SK-N-SH (cell line): Measurements from ENCODE around the gene PTAR1. TPM values are rescaled to one million over a fixed set of nuclear protein-coding genes. Genes with fewer than 3 reads are reported as not detected.

Experiments
- CTCF ChIA-PET: fragments of 300-600, 350-600 bp; formaldehyde crosslinking; extraction: SDS; loops from one replicate; lab custom pipeline; 2021; lab: Yijun Ruan, JAX
- POLR2A ChIA-PET: fragments of 350-600 bp; sonication (Branson Sonifier 250); formaldehyde crosslinking; extraction: SDS; loops from one replicate; lab custom pipeline; 2020; ENCODE audit warnings: antibody characterized with exemption, inconsistent platforms; lab: Yijun Ruan, JAX
- DNase-seq: peaks from one replicate; pipeline ENCODE4 v3.0.0; 2012
- H2AFZ ChIP-seq: fragments of 200-600 bp; sonication (generic); 2 replicates; pipeline ENCODE4 v1.8.1; 2016; ENCODE audit warnings: antibody characterized with exemption, mild to moderate bottlenecking, low read depth
- H3F3A ChIP-seq: fragments of 200-600 bp; sonication (generic); replicated peaks from 2 replicates; pipeline ENCODE3; 2016; ENCODE audit warnings: antibody characterized with exemption, mild to moderate bottlenecking; ENCODE audit not compliant: insufficient read depth
- H3K27ac ChIP-seq, 2 experiments: fragments of 200-500 bp in 1 of 2; fragments of 200-600 bp in 1 of 2; sonication (Bioruptor generic) in 1 of 2; sonication (generic), shearing (Covaris generic) in 1 of 2; 2 replicates each; pipeline versions ENCODE4 v1.5.1 to v1.6.1; 2014 to 2016; ENCODE audit warnings: low read depth in 2 of 2, inconsistent platforms in 1 of 2, low read length in 1 of 2, mild to moderate bottlenecking in 1 of 2, mixed read lengths in 1 of 2
- H3K27me3 ChIP-seq: fragments of 200-600 bp; sonication (generic), shearing (Covaris generic); 2 replicates; pipeline ENCODE4 v1.6.1; 2016; ENCODE audit warnings: mixed run types; ENCODE audit not compliant: insufficient read depth
- H3K36me3 ChIP-seq, 2 experiments: fragments of 200-500 bp in 1 of 2; fragments of 200-600 bp in 1 of 2; sonication (Bioruptor generic) in 1 of 2; sonication (generic) in 1 of 2; replicated peaks in 1 of 2; 2 replicates each; pipeline versions ENCODE3 to v1.5.1; 2014 to 2016; ENCODE audit warnings: low read length in 1 of 2, mild to moderate bottlenecking in 1 of 2; ENCODE audit not compliant: insufficient read depth in 2 of 2, control insufficient read depth in 1 of 2
- H3K4me1 ChIP-seq, 2 experiments: fragments of 200-500 bp in 1 of 2; fragments of 200-600 bp in 1 of 2; sonication (Bioruptor generic) in 1 of 2; sonication (generic), shearing (Covaris generic) in 1 of 2; 2 replicates each; pipeline versions ENCODE4 v1.5.1 to v1.6.1; 2014 to 2016; ENCODE audit warnings: low read depth in 1 of 2, low read length in 1 of 2, mixed run types in 1 of 2; ENCODE audit not compliant: insufficient read depth in 2 of 2, control insufficient read depth in 1 of 2
- H3K4me2 ChIP-seq: fragments of 200-600 bp; sonication (generic), shearing (Covaris generic); 2 replicates; pipeline ENCODE4 v1.6.1; 2017; ENCODE audit warnings: mixed run types
- H3K4me3 ChIP-seq, 2 experiments: fragments of 200-500 bp in 1 of 2; fragments of 200-600 bp in 1 of 2; sonication (Bioruptor generic) in 1 of 2; sonication (generic), shearing (Covaris generic) in 1 of 2; 2 replicates each; pipeline versions ENCODE4 v1.5.1 to v1.8.1; 2014 to 2016; ENCODE audit warnings: low read depth in 2 of 2, inconsistent platforms in 1 of 2, low read length in 1 of 2, mild to moderate bottlenecking in 1 of 2, mixed read lengths in 1 of 2, moderate library complexity in 1 of 2
- H3K79me2 ChIP-seq: fragments of 200-600 bp; sonication (generic); 2 replicates; pipeline ENCODE4 v1.8.1; 2017; ENCODE audit warnings: mild to moderate bottlenecking; ENCODE audit not compliant: insufficient read depth
- H3K9ac ChIP-seq: fragments of 200-600 bp; sonication (generic); 2 replicates; pipeline ENCODE4 v1.6.1; 2017; ENCODE audit warnings: mixed run types
- H3K9me2 ChIP-seq: fragments of 200-600 bp; sonication (generic); 2 replicates; pipeline ENCODE4 v1.6.1; 2017; ENCODE audit warnings: mixed run types
- H3K9me3 ChIP-seq: fragments of 200-600 bp; sonication (generic); 2 replicates; pipeline ENCODE4 v1.6.1; 2017; ENCODE audit warnings: mixed run types, mild to moderate bottlenecking, moderate library complexity
- H4K20me1 ChIP-seq: fragments of 200-600 bp; sonication (generic); 2 replicates; pipeline ENCODE4 v1.6.1; 2017; ENCODE audit warnings: mild to moderate bottlenecking, mixed run types; ENCODE audit not compliant: insufficient read depth
- CHD2 ChIP-seq: fragments of 150-350 bp; IDR thresholded peaks from 2 replicates; pipeline ENCODE4 v1.6.1; 2018; ENCODE audit warnings: low read length; ENCODE audit not compliant: partially characterized antibody
- FOSL2 ChIP-seq: IDR thresholded peaks from 2 replicates; pipeline ENCODE4 v1.4.0; 2012; ENCODE audit warnings: low read depth, mild to moderate bottlenecking, moderate library complexity, borderline replicate concordance
- FOXM1 ChIP-seq: IDR thresholded peaks from 2 replicates; pipeline ENCODE4 v1.4.0; 2012; ENCODE audit warnings: low read depth, mild to moderate bottlenecking
- MEF2A ChIP-seq: IDR thresholded peaks from 2 replicates; pipeline ENCODE4 v1.4.0; 2012; ENCODE audit warnings: low read depth, borderline replicate concordance
- MXI1 ChIP-seq: IDR thresholded peaks from 2 replicates; pipeline ENCODE4 v1.6.1; 2012; ENCODE audit warnings: mild to moderate bottlenecking, low read depth, low read length, improper control_type of control experiment
- NRF1 ChIP-seq: IDR thresholded peaks from 2 replicates; pipeline ENCODE4 v1.6.1; 2012; ENCODE audit warnings: low read depth, mild to moderate bottlenecking, low read length
- POLR2AphosphoS5 ChIP-seq: IDR thresholded peaks from 2 replicates; pipeline ENCODE4 v1.6.1; 2012; ENCODE audit warnings: low read depth, low read length
- RAD21 ChIP-seq: IDR thresholded peaks from 2 replicates; pipeline ENCODE4 v1.6.1; 2012; ENCODE audit warnings: mild to moderate bottlenecking, low read length
- RCOR1 ChIP-seq: fragments of 150-350 bp; IDR thresholded peaks from 2 replicates; pipeline ENCODE4 v1.6.1; 2017; ENCODE audit warnings: antibody characterized with exemption, low read length
- WGBS: methylation state at CpG from one replicate; pipeline ENCODE4 v1.1.6; 2017; ENCODE audit warnings: low lambda C conversion rate; 5-methylcytosine and 5-hydroxymethylcytosine counted together
- polyA plus RNA-seq, 3 experiments: library from polyadenylated mRNA; depleted of rRNA; stranded (reverse); fragments of >200 nt; gene quantifications; 2 replicates each; pipeline ENCODE4 v1.2.3, GENCODE V29; 2012
- TF ChIP-seq, protein P1 (sequence below): IDR thresholded peaks from 2 replicates; pipeline ENCODE4 v1.4.0; 2012; ENCODE audit warnings: low read depth, borderline replicate concordance
- TF ChIP-seq, protein P2 (sequence below): IDR thresholded peaks from 2 replicates; pipeline ENCODE4; 2012

The PTAR1 gene
- polyA plus RNA-seq, 1 of the 3 experiments (the other 2 are of a cell fraction), result 4.7 TPM

DNA sequence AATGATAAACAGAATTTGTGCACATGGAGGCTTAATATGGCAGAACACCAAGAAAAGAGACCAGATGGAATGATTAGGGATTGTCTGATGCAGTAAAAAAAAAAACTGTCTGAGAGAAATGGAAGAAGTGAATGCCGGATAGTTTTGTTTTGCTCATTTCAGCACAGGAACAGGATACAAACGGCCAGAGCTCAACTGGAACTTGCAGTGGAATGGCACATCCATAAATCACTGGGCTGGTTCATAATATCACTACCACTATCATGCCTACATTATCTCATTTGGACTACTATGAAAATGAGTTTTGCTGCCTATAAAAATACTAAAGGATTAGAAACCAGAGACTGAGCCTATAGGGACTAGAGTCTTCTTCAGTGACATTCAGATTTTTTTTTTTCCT, 9.7 kb downstream of the PTAR1 start:
- Histone ChIP-seq H3K27ac (no peak overlapping the region), H3K27me3 (no peaks in the 10 kb centered on the region), H3K9ac (no peak overlapping the region), H3K4me1 (peaks cover 2 to 6% of the 10 kb centered on the region in 2 experiments; a peak in 3 of 4 replicates), H3K4me3 (no peak overlapping the region), H3K36me3 (peaks cover 23 to 36% of the 10 kb centered on the region in 2 experiments), H3K9me3 (no peaks in the 10 kb centered on the region), H3F3A (no peaks in the 10 kb centered on the region), H3K4me2 (no peak overlapping the region), H3K9me2 (no peaks in the 10 kb centered on the region), H2AFZ (no peak overlapping the region), H3K79me2 (peaks cover 92% of the 10 kb centered on the region), H4K20me1 (0 out of 2 replicates have a peak, but pooled peaks cover under 1% of the 10 kb centered on the region)
- TF ChIP-seq MXI1 (no peak), FOXM1 (no peak), POLR2AphosphoS5 (no peak), RAD21 (no peak), CHD2 (no peak), FOSL2 (no peak), RCOR1 (no peak), NRF1 (no peak)
- TF ChIP-seq, protein P1, sequence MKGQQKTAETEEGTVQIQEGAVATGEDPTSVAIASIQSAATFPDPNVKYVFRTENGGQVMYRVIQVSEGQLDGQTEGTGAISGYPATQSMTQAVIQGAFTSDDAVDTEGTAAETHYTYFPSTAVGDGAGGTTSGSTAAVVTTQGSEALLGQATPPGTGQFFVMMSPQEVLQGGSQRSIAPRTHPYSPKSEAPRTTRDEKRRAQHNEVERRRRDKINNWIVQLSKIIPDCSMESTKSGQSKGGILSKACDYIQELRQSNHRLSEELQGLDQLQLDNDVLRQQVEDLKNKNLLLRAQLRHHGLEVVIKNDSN, result no peak
- WGBS, result 60% methylated on average over 2 of the region's 2 CpGs
- ChIA-PET POLR2A (interaction anchor here (0.6 kb wide), 1 partner anchor 339 kb away, joined by 3 read pairs; no protein-coding TSS in a partner anchor), CTCF (no interaction called here)
- no peak for DNase-seq

DNA sequence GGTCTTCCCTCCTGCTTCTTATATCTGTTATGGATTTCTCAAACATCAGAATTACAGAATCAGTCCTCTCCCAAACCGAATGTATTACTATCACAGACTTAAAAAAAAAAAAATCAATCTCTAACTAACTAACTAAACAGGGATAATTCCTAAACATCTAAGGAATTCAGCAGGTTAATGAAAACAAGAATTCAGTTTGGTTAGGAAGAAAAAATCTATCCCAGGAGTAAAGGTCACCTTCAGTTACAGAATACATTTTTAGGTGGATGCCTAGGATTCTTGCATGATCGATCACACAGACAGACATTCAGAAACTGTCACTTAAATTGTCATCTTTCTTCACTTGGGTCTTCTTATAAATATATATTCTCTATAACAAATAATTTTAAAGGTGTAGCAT, 11.5 kb downstream of the PTAR1 start:
- H2AFZ ChIP-seq, result no peak overlapping the region
- H3K4me2 ChIP-seq, result no peak overlapping the region
- ChIA-PET POLR2A (no interaction called here), CTCF (no interaction called here)
- H3K4me1 ChIP-seq, result peaks cover 2 to 6% of the 10 kb centered on the region in 2 experiments; a peak in 3 of 4 replicates
- no peak for DNase-seq
- H3K79me2 ChIP-seq, result peaks cover 93% of the 10 kb centered on the region
- no peaks in the 10 kb centered on the region for H3K9me2 ChIP-seq
- peaks cover 24 to 33% of the 10 kb centered on the region in 2 experiments for H3K36me3 ChIP-seq
- H3K9ac ChIP-seq, result no peak overlapping the region
- WGBS, result 72% methylated on average over 2 of the region's 2 CpGs
- TF ChIP-seq MEF2A, result no peak
- TF ChIP-seq, protein P2, sequence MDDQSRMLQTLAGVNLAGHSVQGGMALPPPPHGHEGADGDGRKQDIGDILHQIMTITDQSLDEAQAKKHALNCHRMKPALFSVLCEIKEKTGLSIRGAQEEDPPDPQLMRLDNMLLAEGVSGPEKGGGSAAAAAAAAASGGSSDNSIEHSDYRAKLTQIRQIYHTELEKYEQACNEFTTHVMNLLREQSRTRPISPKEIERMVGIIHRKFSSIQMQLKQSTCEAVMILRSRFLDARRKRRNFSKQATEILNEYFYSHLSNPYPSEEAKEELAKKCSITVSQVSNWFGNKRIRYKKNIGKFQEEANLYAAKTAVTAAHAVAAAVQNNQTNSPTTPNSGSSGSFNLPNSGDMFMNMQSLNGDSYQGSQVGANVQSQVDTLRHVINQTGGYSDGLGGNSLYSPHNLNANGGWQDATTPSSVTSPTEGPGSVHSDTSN, result 0 out of 2 replicates have a peak, but pooled peaks have one; percentile 21
- H4K20me1 ChIP-seq, result no peaks in the 10 kb centered on the region
- H3K4me3 ChIP-seq, result no peak overlapping the region
- H3K9me3 ChIP-seq, result no peaks in the 10 kb centered on the region
- no peaks in the 10 kb centered on the region for H3K27me3 ChIP-seq
- H3F3A ChIP-seq, result no peaks in the 10 kb centered on the region
- no peak overlapping the region; a peak in 1 of 4 replicates for H3K27ac ChIP-seq
